OCI-LY7 (cell line): ENCODE measurements around the gene GLI3.

ENCODE experiments used
- EZH2phosphoT487 ChIP-seq: fragments of 200-600 bp; sonication (generic); IDR thresholded peaks from 2 replicates; pipeline ENCODE4 v1.6.1; 2018; ENCODE audit warnings: low read depth, borderline replicate concordance, mild to moderate bottlenecking, mixed run types, antibody characterized with exemption, low read length, moderate library complexity, mixed read lengths
- TF ChIP-seq, protein P1 (sequence below): fragments of 200-600 bp; sonication (generic); conservative IDR thresholded peaks from 2 replicates; pipeline ENCODE4 v1.5.1; 2014; ENCODE audit warnings: mild to moderate bottlenecking, antibody characterized with exemption, low read length, moderate library complexity, mixed read lengths

DNA sequence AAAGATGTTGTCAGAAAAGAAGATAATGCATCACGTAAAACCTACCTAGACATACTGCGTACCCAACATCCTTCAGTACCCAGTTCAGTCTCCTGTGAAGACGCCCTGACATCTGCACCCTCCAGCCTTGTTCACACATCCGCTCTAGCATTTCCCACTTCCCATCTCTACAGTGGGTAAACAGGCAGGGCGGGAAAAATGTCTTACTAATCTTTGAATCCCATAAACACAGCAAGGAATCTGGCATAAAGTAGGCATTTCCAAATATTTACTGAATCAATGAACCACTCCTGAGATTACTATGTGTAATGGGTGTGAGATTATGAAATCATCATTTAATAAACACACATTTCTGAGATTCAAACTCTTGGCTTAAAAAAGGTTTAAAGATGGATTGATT, 132.8 kb downstream of the GLI3 start:
- TF ChIP-seq, protein P1, sequence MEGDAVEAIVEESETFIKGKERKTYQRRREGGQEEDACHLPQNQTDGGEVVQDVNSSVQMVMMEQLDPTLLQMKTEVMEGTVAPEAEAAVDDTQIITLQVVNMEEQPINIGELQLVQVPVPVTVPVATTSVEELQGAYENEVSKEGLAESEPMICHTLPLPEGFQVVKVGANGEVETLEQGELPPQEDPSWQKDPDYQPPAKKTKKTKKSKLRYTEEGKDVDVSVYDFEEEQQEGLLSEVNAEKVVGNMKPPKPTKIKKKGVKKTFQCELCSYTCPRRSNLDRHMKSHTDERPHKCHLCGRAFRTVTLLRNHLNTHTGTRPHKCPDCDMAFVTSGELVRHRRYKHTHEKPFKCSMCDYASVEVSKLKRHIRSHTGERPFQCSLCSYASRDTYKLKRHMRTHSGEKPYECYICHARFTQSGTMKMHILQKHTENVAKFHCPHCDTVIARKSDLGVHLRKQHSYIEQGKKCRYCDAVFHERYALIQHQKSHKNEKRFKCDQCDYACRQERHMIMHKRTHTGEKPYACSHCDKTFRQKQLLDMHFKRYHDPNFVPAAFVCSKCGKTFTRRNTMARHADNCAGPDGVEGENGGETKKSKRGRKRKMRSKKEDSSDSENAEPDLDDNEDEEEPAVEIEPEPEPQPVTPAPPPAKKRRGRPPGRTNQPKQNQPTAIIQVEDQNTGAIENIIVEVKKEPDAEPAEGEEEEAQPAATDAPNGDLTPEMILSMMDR = no peak
- no peak for TF ChIP-seq EZH2phosphoT487
